Heart left ventricle (tissue), 16 donors: ENCODE results near the gene SLC7A14. TPM values are rescaled to one million over a fixed set of nuclear protein-coding genes. Genes with fewer than 3 reads are reported as not detected.

Source experiments
- ATAC-seq, 4 donors: fragments of 200-7000 bp; cut with Tn5 transposase; one replicate each; pipeline ENCODE4 v1.9.1; 2020 to 2022; ENCODE audit warnings: moderate library complexity in 4 of 4, mild to moderate bottlenecking in 3 of 4, moderate number of reproducible peaks in 1 of 4
- DNase-seq, 5 donors: peaks; one replicate each; pipeline ENCODE4 v3.0.0-alpha.2; 2020
- H3K27ac ChIP-seq, 12 donors: fragments of 200-600 bp; sonication (generic) in 4 of 12; one replicate each; pipeline versions ENCODE4 v1.5.0 to v1.8.0; 2016 to 2022; ENCODE audit warnings: mild to moderate bottlenecking in 2 of 12
- H3K27me3 ChIP-seq, 9 donors: fragments of 200-600 bp; sonication (generic) in 2 of 9; one replicate each; pipeline versions ENCODE4 v1.5.1 to v1.8.0; 2016 to 2022; ENCODE audit warnings: mild to moderate bottlenecking in 3 of 9
- H3K36me3 ChIP-seq, 9 donors: fragments of 200-600 bp; sonication (generic) in 2 of 9; one replicate each; pipeline versions ENCODE4 v1.5.0 to v1.8.0; 2018 to 2022; ENCODE audit warnings: mild to moderate bottlenecking in 2 of 9
- H3K4me1 ChIP-seq, 12 donors: fragments of 200-600 bp; sonication (generic) in 4 of 12; one replicate each; pipeline versions ENCODE4 v1.5.0 to v1.8.0; 2016 to 2022; ENCODE audit warnings: mild to moderate bottlenecking in 3 of 12
- H3K4me3 ChIP-seq, 12 donors: fragments of 200-600 bp; sonication (generic) in 4 of 12; one replicate each; pipeline versions ENCODE4 v1.5.0 to v1.8.0; 2017 to 2022; ENCODE audit warnings: mild to moderate bottlenecking in 9 of 12, moderate library complexity in 4 of 12
- H3K9me3 ChIP-seq, 12 donors: fragments of 200-600 bp; sonication (generic) in 4 of 12; one replicate each; pipeline versions ENCODE4 v1.5.0 to v1.8.0; 2016 to 2022; ENCODE audit warnings: mild to moderate bottlenecking in 1 of 12
- POLR2A ChIP-seq, 2 donors: fragments of 450-650 bp; IDR thresholded peaks; one replicate each; pipeline ENCODE4 v1.6.1; 2017; ENCODE audit warnings: antibody characterized with exemption in 2 of 2, mild to moderate bottlenecking in 2 of 2, moderate library complexity in 2 of 2
- WGBS, 4 donors: extraction: QIAGEN DNeasy Blood & Tissue Kit in 2 of 4; methylation state at CpG; one replicate each; pipeline versions ENCODE4 v1.1.5 to v1.1.7; 2013 to 2018; 5-methylcytosine and 5-hydroxymethylcytosine counted together
- intact Hi-C, 10 donors: fragments of 100-400 bp; cut with DNase I; formaldehyde crosslinking; loops; one replicate each; pipeline versions ENCODE4 v1.11.1 to v1.14.2; 2022
- polyA plus RNA-seq, 2 donors: library from polyadenylated mRNA; stranded (reverse); fragments of 200-250 nt; gene quantifications; one replicate each; pipeline ENCODE4 v1.2.3, GENCODE V29; 2013
- total RNA-seq, 9 donors: library from RNA; depleted of rRNA in 2 of 9; stranded (reverse); fragments of >200 nt in 2 of 9; fragmentation: NEBNext Ultra II Directional in 3 of 9; extraction: Animal tissue kit (Norgen Biotek cat#: 25700) in 3 of 9; gene quantifications; one replicate each; pipeline versions ENCODE4 v1.1.0 to v1.2.4, GENCODE V29; 2016 to 2023
- TF ChIP-seq, protein P1 (sequence below), 12 donors: fragments of 200-600 bp; sonication (generic) in 4 of 12; IDR thresholded peaks; one replicate each; pipeline versions ENCODE4 v1.5.0 to v1.8.0; 2018 to 2022; ENCODE audit warnings: antibody characterized with exemption in 12 of 12, mild to moderate bottlenecking in 5 of 12
- donor health status: ischemic (EF 13 %, LVEDD 7.1; RV severe dilation, severe dysfunction).
- donor health status: healthy with polysubstance abuse.
- donor health status: DM: no; HTN: yes; CAD: no.
- donor health status: DM: no; HTN: no; CAD: no.
- donor health status: ischemic (EF 25% LVEDD 6.9; RV normal size, moderate dysfunction).
- donor health status: ischemic (EF 25% LVEDD 5.7; RV mildly dilated, moderate dysfunction).
- donor health status: healthy.
- donor health status: DM: yes; HTN: yes; CAD: no.
- donor health status: ischemic (EF 35%, LVEDD 5.7; RV mildly dilated, moderate dysfunction).
- donor health status: nonischemic (EF 11% LVEDD 7.7; RV severe dilation, severe dysfunction).
- donor health status: DM: yes; HTN: yes; CAD: no.
- donor health status: PGD.
- donor health status: ischemic (EF 29% LVEDD 5.4; RV normal size, mild dysfunction).
- donor health status: nonischemic (EF 23%, LVEDD 6.1; RV moderate dilation, normal function).

Gene SLC7A14
- total and polyA plus RNA-seq, 11 donors: 0.02 TPM; not detected in 9

DNA sequence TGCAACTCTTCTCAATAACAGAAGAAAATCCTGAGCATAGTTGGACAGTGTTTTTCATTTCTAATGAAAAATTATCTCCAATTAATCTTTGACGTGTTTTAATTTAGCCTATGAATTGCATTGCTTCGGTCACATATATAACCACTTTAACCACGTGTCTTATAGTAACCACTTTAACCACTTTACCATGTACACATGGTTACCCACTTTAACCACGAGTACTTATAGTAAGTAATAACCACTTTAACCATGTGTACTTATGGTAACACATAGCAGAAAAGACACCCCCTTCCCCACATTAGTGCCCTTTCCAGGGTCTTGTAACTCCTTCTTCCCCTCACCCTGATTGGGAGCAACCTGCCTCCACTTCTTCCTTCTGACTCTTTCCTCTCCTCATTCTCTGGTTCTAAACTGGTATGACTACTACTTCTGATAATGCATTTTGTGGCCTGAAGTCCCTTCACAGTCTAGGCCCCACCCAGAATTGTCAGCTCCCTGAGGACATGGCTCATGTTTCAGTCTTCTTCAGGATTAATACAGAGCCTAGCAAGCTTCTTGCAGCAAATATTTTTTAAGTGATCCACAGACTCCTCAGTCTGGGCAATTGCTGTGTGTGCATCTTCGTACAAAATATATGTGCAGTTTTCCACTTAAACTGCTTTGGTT is 25.0 kb downstream of the SLC7A14 start:
- intact Hi-C loops: no loop called here
- no peak for DNase-seq
- Histone ChIP-seq H3K4me3 (no peak overlapping the region), H3K36me3 (no peaks in the 10 kb centered on the region), H3K27me3 (no peaks in the 10 kb centered on the region), H3K27ac (no peak overlapping the region), H3K9me3 (no peaks in the 10 kb centered on the region), H3K4me1 (peaks cover 0 to 8% (median 0%) of the 10 kb centered on the region in 12 donors)
- no peak for TF ChIP-seq POLR2A (IDR thresholded peaks at IDR 0.05)
- TF ChIP-seq, protein P1, sequence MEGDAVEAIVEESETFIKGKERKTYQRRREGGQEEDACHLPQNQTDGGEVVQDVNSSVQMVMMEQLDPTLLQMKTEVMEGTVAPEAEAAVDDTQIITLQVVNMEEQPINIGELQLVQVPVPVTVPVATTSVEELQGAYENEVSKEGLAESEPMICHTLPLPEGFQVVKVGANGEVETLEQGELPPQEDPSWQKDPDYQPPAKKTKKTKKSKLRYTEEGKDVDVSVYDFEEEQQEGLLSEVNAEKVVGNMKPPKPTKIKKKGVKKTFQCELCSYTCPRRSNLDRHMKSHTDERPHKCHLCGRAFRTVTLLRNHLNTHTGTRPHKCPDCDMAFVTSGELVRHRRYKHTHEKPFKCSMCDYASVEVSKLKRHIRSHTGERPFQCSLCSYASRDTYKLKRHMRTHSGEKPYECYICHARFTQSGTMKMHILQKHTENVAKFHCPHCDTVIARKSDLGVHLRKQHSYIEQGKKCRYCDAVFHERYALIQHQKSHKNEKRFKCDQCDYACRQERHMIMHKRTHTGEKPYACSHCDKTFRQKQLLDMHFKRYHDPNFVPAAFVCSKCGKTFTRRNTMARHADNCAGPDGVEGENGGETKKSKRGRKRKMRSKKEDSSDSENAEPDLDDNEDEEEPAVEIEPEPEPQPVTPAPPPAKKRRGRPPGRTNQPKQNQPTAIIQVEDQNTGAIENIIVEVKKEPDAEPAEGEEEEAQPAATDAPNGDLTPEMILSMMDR (IDR thresholded peaks at IDR 0.05): no peak
- WGBS, 4 donors: 82 to 88% (median 86%) methylated on average over 5 of the region's 5 CpGs
- no peak for ATAC-seq

DNA sequence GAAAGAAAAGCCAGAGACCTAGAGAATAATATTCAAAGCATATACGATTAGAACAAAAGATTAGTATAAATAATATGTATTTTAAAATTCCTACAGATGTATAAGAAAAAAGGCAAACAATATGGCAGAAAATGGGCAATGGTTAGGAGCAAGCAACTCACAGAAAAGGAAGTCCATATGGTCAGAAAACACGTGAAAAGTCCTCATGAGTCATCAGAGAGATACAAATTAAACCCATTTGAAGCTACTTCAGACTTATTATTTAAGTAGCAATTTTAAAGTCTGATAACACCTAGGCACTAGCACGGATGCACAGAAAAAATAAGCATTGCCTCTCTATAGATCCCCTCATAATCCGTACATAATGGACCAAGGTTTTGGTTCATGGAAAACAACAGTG is 25.6 kb downstream of the SLC7A14 start:
- H3K27me3 ChIP-seq: no peaks in the 10 kb centered on the region
- intact Hi-C loops: no loop called here
- no peak for TF ChIP-seq POLR2A (IDR thresholded peaks at IDR 0.05)
- no peak overlapping the region for H3K27ac ChIP-seq
- H3K4me1 ChIP-seq: peaks cover 0 to 8% (median 0%) of the 10 kb centered on the region in 12 donors
- DNase-seq (no peak), ATAC-seq (no peak)
- H3K4me3 ChIP-seq: no peak overlapping the region
- no peaks in the 10 kb centered on the region for H3K9me3 ChIP-seq
- no peaks in the 10 kb centered on the region for H3K36me3 ChIP-seq
- WGBS, 4 donors: 76 to 81% (median 78%) methylated on average over 4 of the region's 4 CpGs

DNA sequence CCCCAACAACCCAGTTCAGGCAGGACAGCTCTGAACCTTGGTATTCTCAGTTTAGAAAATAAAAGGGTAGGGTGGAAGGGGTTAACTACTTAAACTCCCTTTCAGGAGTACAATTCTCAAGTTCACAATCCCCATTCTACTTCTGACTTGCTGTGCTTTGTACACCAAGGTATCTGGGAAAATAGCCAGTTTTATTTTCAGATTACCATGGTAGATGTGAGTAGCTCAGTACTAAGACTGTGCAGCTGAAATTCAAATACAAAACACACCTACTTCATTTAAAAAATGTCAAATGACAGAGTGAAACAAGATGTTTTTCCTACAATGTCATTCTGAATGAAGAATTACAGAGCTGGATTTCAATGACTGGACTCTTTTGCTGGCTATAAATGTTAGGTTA is 27.4 kb downstream of the SLC7A14 start:
- Histone ChIP-seq H3K4me1 (no peaks in the 10 kb centered on the region), H3K9me3 (no peaks in the 10 kb centered on the region), H3K27ac (no peak overlapping the region), H3K27me3 (no peaks in the 10 kb centered on the region), H3K36me3 (no peaks in the 10 kb centered on the region), H3K4me3 (no peak overlapping the region)
- TF ChIP-seq POLR2A (IDR thresholded peaks at IDR 0.05): no peak
- TF ChIP-seq, protein P1 (IDR thresholded peaks at IDR 0.05): no peak
- intact Hi-C loops: loop anchor here in 4 of 10 donors (5.0 to 10.0 kb wide), 3 partner anchors 249 to 256 kb away; no protein-coding TSS in a partner anchor
- no peak for DNase-seq
- no peak for ATAC-seq

DNA sequence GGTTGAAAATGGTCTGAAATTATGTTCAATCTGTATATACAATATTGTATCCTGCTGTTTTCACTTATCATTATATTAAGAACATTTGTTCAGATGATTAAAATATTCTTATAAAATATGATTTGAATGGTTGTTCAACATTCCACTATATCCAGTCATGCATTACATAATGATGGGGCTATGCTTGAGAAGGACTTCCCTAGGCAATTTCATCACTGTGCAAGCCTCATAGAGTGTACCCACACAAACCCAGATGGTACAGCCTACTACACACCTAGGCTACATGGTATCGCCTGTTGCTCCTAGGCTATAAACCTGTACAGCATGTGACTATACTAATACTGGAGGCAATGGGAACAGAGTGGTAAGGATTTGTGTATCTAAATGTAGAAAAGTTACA is 30.5 kb downstream of the SLC7A14 start:
- no peaks in the 10 kb centered on the region for H3K9me3 ChIP-seq
- no peaks in the 10 kb centered on the region for H3K36me3 ChIP-seq
- H3K4me3 ChIP-seq: no peak overlapping the region
- intact Hi-C loops: loop anchor here in 5 of 10 donors (2.0 to 10.0 kb wide), 4 partner anchors 135 to 259 kb away; no protein-coding TSS in a partner anchor
- TF ChIP-seq, protein P1 (IDR thresholded peaks at IDR 0.05): no peak
- no peak for TF ChIP-seq POLR2A (IDR thresholded peaks at IDR 0.05)
- no peaks in the 10 kb centered on the region for H3K4me1 ChIP-seq
- 83 to 100% (median 98%) methylated on average over 1 of the region's 1 CpG for WGBS, 4 donors
- no peak for DNase-seq
- H3K27me3 ChIP-seq: peaks cover 0 to 10% (median 0%) of the 10 kb centered on the region in 9 donors
- no peak for ATAC-seq
- H3K27ac ChIP-seq: no peak overlapping the region
